ENCODE measurements around the gene TCF7L2.
A peak's percentile ranks its signal among the peaks of the same experiment; 100 is the strongest.

Gene TCF7L2

GRCh38 chr10:112948196-112948595 is 1.9 kb upstream of the TCF7L2 start:
- no peak for DNase-seq

GRCh38 chr10:112949143-112949823 is 764 bp upstream of the TCF7L2 start:
- DNase-seq = no peak

DNA sequence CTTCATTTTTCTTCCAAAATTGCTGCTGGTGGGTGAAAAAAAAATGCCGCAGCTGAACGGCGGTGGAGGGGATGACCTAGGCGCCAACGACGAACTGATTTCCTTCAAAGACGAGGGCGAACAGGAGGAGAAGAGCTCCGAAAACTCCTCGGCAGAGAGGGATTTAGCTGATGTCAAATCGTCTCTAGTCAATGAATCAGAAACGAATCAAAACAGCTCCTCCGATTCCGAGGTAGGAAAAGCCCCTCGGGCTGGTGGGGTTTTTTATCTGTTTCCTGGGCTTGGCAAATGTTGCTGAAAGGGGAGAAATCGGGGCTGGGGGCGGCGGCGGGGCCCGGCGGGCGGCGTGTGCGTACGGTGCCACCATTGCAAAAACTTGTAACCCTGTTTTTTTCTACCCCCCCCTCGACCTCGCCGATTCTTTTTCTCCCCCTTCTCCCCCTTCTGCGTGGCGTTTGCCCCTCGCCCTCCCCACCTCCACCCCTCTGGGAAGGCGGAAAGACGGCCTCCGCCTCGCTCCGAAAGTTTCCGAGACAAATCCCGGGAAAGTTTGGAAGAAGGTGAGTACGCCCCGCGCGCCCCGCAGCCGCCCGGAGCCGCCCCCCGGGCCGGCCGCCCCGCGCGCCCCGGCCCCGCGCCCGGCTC is 789 bp downstream of the TCF7L2 start:
- DNase-seq = peak in 1 of 2 donors; percentile 16

DNA sequence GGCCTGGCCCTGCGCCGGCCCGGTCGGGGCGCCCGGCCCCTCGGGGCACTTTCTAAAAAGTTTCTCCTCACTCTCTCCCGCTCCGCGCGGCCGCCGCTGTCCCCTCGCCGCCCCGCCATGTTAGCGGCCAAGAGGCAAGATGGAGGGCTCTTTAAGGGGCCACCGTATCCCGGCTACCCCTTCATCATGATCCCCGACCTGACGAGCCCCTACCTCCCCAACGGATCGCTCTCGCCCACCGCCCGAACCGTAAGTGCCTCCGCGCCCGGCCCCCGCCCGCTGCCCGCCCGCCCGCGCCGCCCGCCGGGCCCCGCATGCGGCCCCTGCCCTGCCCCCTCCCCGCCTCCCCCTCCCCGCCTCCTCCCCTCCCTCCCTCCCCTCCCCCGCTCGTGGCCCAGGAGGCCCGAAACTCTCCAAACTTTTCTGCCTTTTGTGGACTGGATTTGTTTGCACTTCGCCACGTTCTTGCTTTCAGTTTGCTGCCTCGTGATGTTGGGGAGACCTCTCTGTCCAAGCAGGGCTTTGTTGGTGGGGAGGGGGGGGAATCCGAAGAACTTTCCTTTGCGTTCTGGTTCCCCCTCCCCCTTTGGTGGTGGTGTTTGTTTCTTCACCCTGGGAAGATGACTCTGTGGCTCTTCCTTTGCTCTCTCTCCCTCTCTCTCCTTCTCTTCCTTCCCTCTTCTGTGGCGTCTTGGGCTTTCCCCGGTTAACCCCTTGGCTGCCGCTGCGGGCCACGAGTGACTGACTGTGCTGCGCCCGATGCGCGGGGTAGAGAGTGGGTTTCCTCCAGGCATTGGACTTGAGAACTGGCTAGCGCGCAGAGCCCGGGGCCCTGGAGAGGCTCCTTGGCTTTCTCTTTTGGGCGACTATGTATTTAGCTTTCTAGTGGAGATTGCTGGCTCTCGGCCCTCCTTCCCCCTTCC is 1.6 kb downstream of the TCF7L2 start:
- peak; percentile 52 to 89 for DNase-seq

GRCh38 chr10:112952282-112953173 is 2.5 kb downstream of the TCF7L2 start:
- no peak for DNase-seq

- DNase-seq = no peak
Observed at GRCh38 chr10:112953174-112954159, 3.4 kb downstream of the TCF7L2 start.

DNA sequence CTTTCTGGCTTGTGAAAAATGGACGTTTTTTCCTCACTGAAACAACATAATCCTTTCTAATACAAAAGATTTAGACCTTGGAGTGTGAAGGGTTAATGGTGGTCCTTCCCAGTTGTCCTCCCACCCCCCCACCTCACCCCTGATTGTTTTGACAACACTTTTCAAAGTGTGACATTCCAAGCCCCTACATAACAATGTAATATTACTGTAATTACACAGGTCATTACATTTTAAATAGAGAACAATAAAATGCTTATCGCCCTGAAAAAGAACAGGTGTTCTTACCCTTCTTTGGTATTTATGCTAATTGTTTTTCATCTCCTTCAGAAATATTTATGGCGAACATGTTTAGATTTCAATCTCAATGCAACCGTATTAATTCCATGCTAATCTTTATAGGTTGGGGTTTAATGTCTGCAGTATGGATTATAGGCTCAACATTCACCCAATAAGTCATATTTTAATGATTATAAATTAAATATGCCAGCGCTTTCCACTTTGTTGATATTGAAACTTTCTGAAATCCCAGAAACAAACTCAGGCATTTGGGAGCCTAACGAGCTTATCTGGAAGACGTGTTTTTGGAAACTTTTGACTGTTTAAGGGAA is 5.0 kb downstream of the TCF7L2 start:
- no peak for DNase-seq

- no peak for DNase-seq
Observed at GRCh38 chr10:112955582-112956421, 5.8 kb downstream of the TCF7L2 start.

DNA sequence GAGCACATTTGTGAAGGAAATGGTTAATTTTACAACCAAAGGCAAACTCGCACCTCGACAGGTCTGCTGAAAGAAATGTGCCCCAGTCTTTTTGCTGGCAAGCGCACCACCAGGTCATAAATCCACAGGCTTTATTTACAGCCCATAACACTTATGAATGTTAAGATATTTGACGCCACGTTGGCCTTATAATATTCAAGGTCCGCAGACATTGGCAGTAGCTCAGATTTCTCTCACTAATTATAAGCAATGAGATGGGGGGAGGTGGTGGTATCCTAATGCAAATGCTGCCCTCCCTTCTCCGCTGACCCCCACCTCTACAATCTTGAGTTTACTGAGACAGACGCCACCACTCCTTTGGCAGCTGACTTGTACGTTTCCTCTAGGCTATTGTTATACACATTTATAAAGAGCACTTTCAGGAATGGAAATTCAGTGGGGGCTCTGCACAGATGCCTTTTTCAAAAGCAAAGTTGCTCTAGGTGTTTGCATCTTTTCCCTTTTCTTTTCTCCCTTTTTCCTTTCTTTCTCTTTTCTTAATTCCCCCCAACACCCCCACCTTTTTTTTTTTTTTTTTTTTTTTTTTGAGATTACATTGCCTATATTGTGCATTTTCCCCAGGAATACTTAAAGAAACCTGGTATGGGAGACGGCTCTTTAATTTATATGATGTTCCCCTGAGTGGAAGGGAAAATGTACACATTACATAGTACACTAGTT is 6.7 kb downstream of the TCF7L2 start:
- DNase-seq = no peak

GRCh38 chr10:112957640-112958092 is 7.6 kb downstream of the TCF7L2 start:
- DNase-seq = no peak

DNA sequence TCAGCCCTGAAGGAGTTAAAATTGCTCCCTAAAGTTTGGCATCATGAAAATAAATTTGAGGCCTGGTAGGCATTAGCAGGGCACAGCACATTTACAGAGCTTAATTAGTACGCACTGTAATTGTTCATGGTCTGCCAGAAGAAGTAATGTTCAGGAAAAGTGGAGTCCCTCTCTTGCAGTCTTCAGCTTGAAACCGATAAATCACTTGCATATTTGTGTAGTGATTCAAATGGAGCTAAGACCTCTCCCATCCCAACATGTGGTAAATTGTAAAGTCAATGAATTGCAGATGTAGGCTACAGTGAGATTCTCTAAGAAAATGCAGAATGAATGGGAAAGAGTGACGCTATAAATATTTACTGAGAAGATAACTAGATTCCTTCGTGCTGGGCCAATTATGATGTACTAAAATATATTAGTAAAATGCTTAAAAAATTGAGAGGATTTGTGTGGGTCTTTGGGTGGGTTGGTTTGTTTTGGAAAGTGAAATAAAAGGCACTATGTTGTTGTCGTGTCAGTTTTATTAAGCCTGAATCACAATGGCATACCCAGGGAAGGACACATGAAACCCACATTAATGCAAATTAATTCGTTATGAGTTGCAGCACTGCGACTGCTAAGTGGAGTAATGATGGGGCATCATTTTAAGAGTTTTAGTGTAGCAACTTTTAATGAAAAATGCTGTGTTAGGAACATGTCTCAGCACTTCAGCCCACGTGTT is 8.4 kb downstream of the TCF7L2 start:
- DNase-seq = no peak

GRCh38 chr10:112959207-112959838 is 9.3 kb downstream of the TCF7L2 start:
- no peak for DNase-seq

DNA sequence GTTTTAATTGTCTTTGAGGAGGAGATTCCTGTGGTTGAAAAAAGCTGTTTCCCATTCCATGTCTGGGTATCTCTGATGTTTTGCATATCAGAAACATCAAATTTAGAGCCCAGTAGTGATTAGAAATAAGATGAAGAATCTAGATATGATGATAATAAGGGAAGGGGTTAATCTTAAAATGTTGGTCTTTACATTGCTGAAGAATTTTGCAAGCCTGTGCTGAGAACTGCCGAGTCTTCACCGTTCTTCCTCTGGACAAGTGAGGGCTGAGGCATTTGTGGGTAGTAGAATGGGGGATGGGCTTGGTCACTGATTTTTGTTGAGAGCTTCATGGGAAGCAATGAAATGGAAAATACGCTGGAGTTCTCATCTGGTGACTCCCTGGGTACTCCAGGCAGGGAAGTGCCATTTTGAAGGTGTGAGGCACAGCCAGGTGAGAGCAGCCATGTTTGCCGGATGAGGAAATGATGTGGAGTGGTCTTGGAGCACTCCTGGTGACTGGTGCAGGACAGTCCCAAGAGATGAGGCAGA is 10.2 kb downstream of the TCF7L2 start:
- no peak for DNase-seq

GRCh38 chr10:112961609-112962008 is 11.6 kb downstream of the TCF7L2 start:
- no peak for DNase-seq

- no peak for DNase-seq
Observed at GRCh38 chr10:112962343-112962742, 12.3 kb downstream of the TCF7L2 start.

- DNase-seq = no peak
Observed at GRCh38 chr10:112963835-112964234, 13.8 kb downstream of the TCF7L2 start.

DNA sequence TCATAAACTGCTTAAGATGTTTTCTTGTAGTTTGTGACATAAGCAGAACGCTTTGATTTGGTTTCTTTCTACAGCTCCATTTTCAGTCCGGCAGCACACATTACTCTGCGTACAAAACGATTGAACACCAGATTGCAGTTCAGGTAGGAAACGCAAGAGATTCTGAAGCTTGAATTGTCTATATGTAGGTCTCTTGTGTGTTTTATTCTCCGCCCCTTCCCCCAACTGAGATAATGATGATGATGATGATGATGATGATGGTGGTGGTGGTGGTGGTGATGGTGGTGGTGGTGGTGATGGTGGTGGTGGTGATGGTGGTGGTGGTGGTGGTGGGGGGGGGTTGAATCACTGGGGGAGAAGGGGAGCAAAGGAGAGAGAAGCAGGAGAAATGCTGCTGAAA is 14.4 kb downstream of the TCF7L2 start:
- DNase-seq = no peak

Data from bone marrow (tissue), 2 donors.